Measurements from ENCODE around the gene NEURL1.

NEURL1 gene

GRCh38 chr10:103454026-103454425 is 39.5 kb upstream of the NEURL1 start:
- no peak overlapping the region for H2BK5ac ChIP-seq (ENCODE audit: low read length)
- no peak overlapping the region for H2BK120ac ChIP-seq (ENCODE audit: low read depth, low read length)
- H3K4me2 ChIP-seq (ENCODE audit: insufficient read depth, low read length, poor library complexity, severe bottlenecking): no peak overlapping the region
- H3K14ac ChIP-seq (ENCODE audit: low read length): no peak overlapping the region
- H3K27ac ChIP-seq (replicated peaks; ENCODE audit: low read length): no peak overlapping the region
- no peaks in the 10 kb centered on the region for H3K9me3 ChIP-seq (replicated peaks in 1 of 2; ENCODE audit: control insufficient read depth in 2 of 2, insufficient read depth in 1 of 2, low read depth in 1 of 2, low read length in 2 of 2)
- no peak overlapping the region for H4K91ac ChIP-seq (ENCODE audit: low read depth, low read length, poor library complexity)
- no CpG with 5 or more reads among the region's 4 CpGs for WGBS, 2 donors (ENCODE audit: extremely low coverage in 2 of 2, insufficient read length in 2 of 2, insufficient replicate concordance in 1 of 2)
- H3K23ac ChIP-seq (ENCODE audit: low read depth, low read length, poor library complexity): no peak overlapping the region
- H3K79me1 ChIP-seq (ENCODE audit: low read depth, low read length): no peaks in the 10 kb centered on the region
- H3K4me3 ChIP-seq (ENCODE audit: low read length in 2 of 2): no peak overlapping the region
- H2AFZ ChIP-seq (ENCODE audit: low read length): no peak overlapping the region
- H3K9ac ChIP-seq (ENCODE audit: low read depth, low read length, poor library complexity): no peak overlapping the region
- no peak overlapping the region for H3K18ac ChIP-seq (ENCODE audit: low read length)
- no peak overlapping the region for H4K8ac ChIP-seq (ENCODE audit: low read depth, low read length)
- no peak overlapping the region for H2BK12ac ChIP-seq (ENCODE audit: low read length)
- H3K27me3 ChIP-seq (ENCODE audit: control insufficient read depth in 3 of 3, insufficient read depth in 3 of 3, low read depth in 1 of 3, low read length in 3 of 3): peaks cover 0 to 3% (median 0%) of the 10 kb centered on the region in 3 experiments
- H3K4ac ChIP-seq (ENCODE audit: low read length): no peak overlapping the region
- H3K4me1 ChIP-seq (ENCODE audit: control insufficient read depth in 2 of 2, insufficient read depth in 1 of 2, low read depth in 1 of 2, low read length in 2 of 2): peaks cover under 1 to 21% of the 10 kb centered on the region in 2 donors
- peaks cover 6 to 13% of the 10 kb centered on the region in 2 donors for H3K36me3 ChIP-seq (replicated peaks in 1 of 2; ENCODE audit: control insufficient read depth in 2 of 2, insufficient read depth in 2 of 2, low read length in 2 of 2)
- H2AK5ac ChIP-seq (ENCODE audit: low read depth, low read length): no peak overlapping the region
- no peak for DNase-seq (ENCODE audit: low spot score)
- no peak overlapping the region for H2BK15ac ChIP-seq (ENCODE audit: low read length)

- Histone ChIP-seq H3K18ac (ENCODE audit: low read length) (no peak overlapping the region), H3K9ac (ENCODE audit: low read depth, low read length, poor library complexity) (no peak overlapping the region), H3K14ac (ENCODE audit: low read length) (no peak overlapping the region), H3K23ac (ENCODE audit: low read depth, low read length, poor library complexity) (peak overlapping the region; percentile 40), H2AFZ (ENCODE audit: low read length) (no peak overlapping the region), H2BK15ac (ENCODE audit: low read length) (no peak overlapping the region), H3K36me3 (replicated peaks in 1 of 2; ENCODE audit: control insufficient read depth in 2 of 2, insufficient read depth in 2 of 2, low read length in 2 of 2) (peaks cover 0 to under 1% of the 10 kb centered on the region in 2 donors), H3K9me3 (replicated peaks in 1 of 2; ENCODE audit: control insufficient read depth in 2 of 2, insufficient read depth in 1 of 2, low read depth in 1 of 2, low read length in 2 of 2) (no peaks in the 10 kb centered on the region), H2AK5ac (ENCODE audit: low read depth, low read length) (peak overlapping the region; percentile 65), H3K4me1 (ENCODE audit: control insufficient read depth in 2 of 2, insufficient read depth in 1 of 2, low read depth in 1 of 2, low read length in 2 of 2) (peaks cover 9 to 26% of the 10 kb centered on the region in 2 donors), H3K79me1 (ENCODE audit: low read depth, low read length) (no peaks in the 10 kb centered on the region), H3K27ac (replicated peaks; ENCODE audit: low read length) (no peak overlapping the region), H4K8ac (ENCODE audit: low read depth, low read length) (no peak overlapping the region), H2BK5ac (ENCODE audit: low read length) (no peak overlapping the region), H3K4me3 (ENCODE audit: low read length in 2 of 2) (no peak overlapping the region), H3K4ac (ENCODE audit: low read length) (no peak overlapping the region), H2BK12ac (ENCODE audit: low read length) (no peak overlapping the region), H3K4me2 (ENCODE audit: insufficient read depth, low read length, poor library complexity, severe bottlenecking) (no peak overlapping the region), H3K27me3 (ENCODE audit: control insufficient read depth in 3 of 3, insufficient read depth in 3 of 3, low read depth in 1 of 3, low read length in 3 of 3) (peaks cover 0 to 3% (median 0%) of the 10 kb centered on the region in 3 experiments), H4K91ac (ENCODE audit: low read depth, low read length, poor library complexity) (no peak overlapping the region), H2BK120ac (ENCODE audit: low read depth, low read length) (no peak overlapping the region)
- DNase-seq (ENCODE audit: low spot score): no peak
- WGBS, 2 donors (ENCODE audit: extremely low coverage in 2 of 2, insufficient read length in 2 of 2, insufficient replicate concordance in 1 of 2): no CpG with 5 or more reads among the region's 25 CpGs
Measured at GRCh38 chr10:103455235-103455634, 38.3 kb upstream of the NEURL1 start.

GRCh38 chr10:103456074-103456660 is 37.3 kb upstream of the NEURL1 start:
- H3K4me2 ChIP-seq (ENCODE audit: insufficient read depth, low read length, poor library complexity, severe bottlenecking): no peak overlapping the region
- no peak overlapping the region for H2AK5ac ChIP-seq (ENCODE audit: low read depth, low read length)
- no peak overlapping the region for H2AFZ ChIP-seq (ENCODE audit: low read length)
- peaks cover 0 to 3% (median 0%) of the 10 kb centered on the region in 3 experiments for H3K27me3 ChIP-seq (ENCODE audit: control insufficient read depth in 3 of 3, insufficient read depth in 3 of 3, low read depth in 1 of 3, low read length in 3 of 3)
- no peak for DNase-seq (ENCODE audit: low spot score)
- no peak overlapping the region for H3K4ac ChIP-seq (ENCODE audit: low read length)
- no peak overlapping the region for H2BK12ac ChIP-seq (ENCODE audit: low read length)
- H4K8ac ChIP-seq (ENCODE audit: low read depth, low read length): no peak overlapping the region
- no peaks in the 10 kb centered on the region for H3K79me1 ChIP-seq (ENCODE audit: low read depth, low read length)
- no peak overlapping the region for H3K23ac ChIP-seq (ENCODE audit: low read depth, low read length, poor library complexity)
- peak overlapping the region; percentile 50 for H4K91ac ChIP-seq (ENCODE audit: low read depth, low read length, poor library complexity)
- H3K18ac ChIP-seq (ENCODE audit: low read length): peak overlapping the region; percentile 60
- no peak overlapping the region for H3K27ac ChIP-seq (replicated peaks; ENCODE audit: low read length)
- no peak overlapping the region for H2BK5ac ChIP-seq (ENCODE audit: low read length)
- H3K9me3 ChIP-seq (replicated peaks in 1 of 2; ENCODE audit: control insufficient read depth in 2 of 2, insufficient read depth in 1 of 2, low read depth in 1 of 2, low read length in 2 of 2): no peaks in the 10 kb centered on the region
- no peak overlapping the region for H3K14ac ChIP-seq (ENCODE audit: low read length)
- no peak overlapping the region for H3K9ac ChIP-seq (ENCODE audit: low read depth, low read length, poor library complexity)
- H3K4me3 ChIP-seq (ENCODE audit: low read length in 2 of 2): no peak overlapping the region
- WGBS, 2 donors (ENCODE audit: extremely low coverage in 2 of 2, insufficient read length in 2 of 2, insufficient replicate concordance in 1 of 2): no CpG with 5 or more reads among the region's 9 CpGs
- no peak overlapping the region for H2BK120ac ChIP-seq (ENCODE audit: low read depth, low read length)
- no peaks in the 10 kb centered on the region for H3K36me3 ChIP-seq (replicated peaks in 1 of 2; ENCODE audit: control insufficient read depth in 2 of 2, insufficient read depth in 2 of 2, low read length in 2 of 2)
- no peak overlapping the region for H2BK15ac ChIP-seq (ENCODE audit: low read length)
- peaks cover 9 to 25% of the 10 kb centered on the region in 2 donors for H3K4me1 ChIP-seq (ENCODE audit: control insufficient read depth in 2 of 2, insufficient read depth in 1 of 2, low read depth in 1 of 2, low read length in 2 of 2)

- H3K27ac ChIP-seq (replicated peaks; ENCODE audit: low read length): no peak overlapping the region
- H3K4me2 ChIP-seq (ENCODE audit: insufficient read depth, low read length, poor library complexity, severe bottlenecking): no peak overlapping the region
- peak overlapping the region; percentile 69 for H3K18ac ChIP-seq (ENCODE audit: low read length)
- H3K4ac ChIP-seq (ENCODE audit: low read length): no peak overlapping the region
- H3K79me1 ChIP-seq (ENCODE audit: low read depth, low read length): no peaks in the 10 kb centered on the region
- no peak overlapping the region for H2BK120ac ChIP-seq (ENCODE audit: low read depth, low read length)
- H4K91ac ChIP-seq (ENCODE audit: low read depth, low read length, poor library complexity): no peak overlapping the region
- H3K9ac ChIP-seq (ENCODE audit: low read depth, low read length, poor library complexity): no peak overlapping the region
- H3K4me3 ChIP-seq (ENCODE audit: low read length in 2 of 2): no peak overlapping the region
- no peak overlapping the region for H2AFZ ChIP-seq (ENCODE audit: low read length)
- no CpG with 5 or more reads among the region's 8 CpGs for WGBS, 2 donors (ENCODE audit: extremely low coverage in 2 of 2, insufficient read length in 2 of 2, insufficient replicate concordance in 1 of 2)
- H2BK5ac ChIP-seq (ENCODE audit: low read length): no peak overlapping the region
- H3K9me3 ChIP-seq (replicated peaks in 1 of 2; ENCODE audit: control insufficient read depth in 2 of 2, insufficient read depth in 1 of 2, low read depth in 1 of 2, low read length in 2 of 2): no peaks in the 10 kb centered on the region
- H2BK15ac ChIP-seq (ENCODE audit: low read length): no peak overlapping the region
- H3K23ac ChIP-seq (ENCODE audit: low read depth, low read length, poor library complexity): peak overlapping the region; percentile 3
- H3K27me3 ChIP-seq (ENCODE audit: control insufficient read depth in 3 of 3, insufficient read depth in 3 of 3, low read depth in 1 of 3, low read length in 3 of 3): peaks cover 0 to 3% (median 0%) of the 10 kb centered on the region in 3 experiments
- H2AK5ac ChIP-seq (ENCODE audit: low read depth, low read length): peak overlapping the region; percentile 60
- H4K8ac ChIP-seq (ENCODE audit: low read depth, low read length): no peak overlapping the region
- peaks cover 9 to 17% of the 10 kb centered on the region in 2 donors for H3K4me1 ChIP-seq (ENCODE audit: control insufficient read depth in 2 of 2, insufficient read depth in 1 of 2, low read depth in 1 of 2, low read length in 2 of 2)
- H3K14ac ChIP-seq (ENCODE audit: low read length): peak overlapping the region; percentile 57
- no peak for DNase-seq (ENCODE audit: low spot score)
- no peaks in the 10 kb centered on the region for H3K36me3 ChIP-seq (replicated peaks in 1 of 2; ENCODE audit: control insufficient read depth in 2 of 2, insufficient read depth in 2 of 2, low read length in 2 of 2)
- H2BK12ac ChIP-seq (ENCODE audit: low read length): no peak overlapping the region
Measured at GRCh38 chr10:103457176-103457712, 36.3 kb upstream of the NEURL1 start.

Measured in neuronal stem cell (in vitro differentiated cells).